GM23338 (cell line): ENCODE measurements around the gene DGKE. TPM values are rescaled to one million over a fixed set of nuclear protein-coding genes. Genes with fewer than 3 reads are reported as not detected.

Experiments used
- ATAC-seq: fragments of 200-7000 bp; cut with Tn5 transposase; 3 replicates; pipeline ENCODE4 v1.9.1; 2020
- DNase-seq: peaks from one replicate; pipeline ENCODE4 v3.0.0-alpha.2; 2015; ENCODE audit warnings: low spot score
- H2AFZ ChIP-seq: fragments of 200-600 bp; sonication (generic); 2 replicates; pipeline ENCODE4 v1.8.0; 2016; ENCODE audit warnings: antibody characterized with exemption, mild to moderate bottlenecking, moderate library complexity
- H3F3A ChIP-seq: fragments of 200-600 bp; sonication (generic); replicated peaks from 2 replicates; pipeline ENCODE4 v1.8.0; 2017; ENCODE audit warnings: antibody characterized with exemption, mixed run types, low read depth
- H3K27ac ChIP-seq: fragments of 200-600 bp; sonication (generic); 2 replicates; pipeline ENCODE4 v1.6.1; 2016; ENCODE audit warnings: low read depth
- H3K27me3 ChIP-seq: fragments of 200-600 bp; sonication (generic); 2 replicates; pipeline ENCODE4 v1.8.0; 2016; ENCODE audit warnings: mild to moderate bottlenecking, mixed run types, moderate library complexity; ENCODE audit not compliant: insufficient read depth
- H3K36me3 ChIP-seq: fragments of 200-600 bp; sonication (generic); 2 replicates; pipeline ENCODE4 v1.8.0; 2016; ENCODE audit warnings: mild to moderate bottlenecking; ENCODE audit not compliant: insufficient read depth
- H3K4me1 ChIP-seq: fragments of 200-600 bp; sonication (generic); 2 replicates; pipeline ENCODE4 v1.8.0; 2016; ENCODE audit warnings: mild to moderate bottlenecking, moderate library complexity; ENCODE audit not compliant: insufficient read depth
- H3K4me2 ChIP-seq: fragments of 200-600 bp; sonication (generic); 2 replicates; pipeline ENCODE4 v1.7.1; 2017; ENCODE audit warnings: mixed run types
- H3K4me3 ChIP-seq: fragments of 200-600 bp; sonication (generic); 2 replicates; pipeline ENCODE4 v1.6.1; 2016; ENCODE audit warnings: mixed run types
- H3K79me2 ChIP-seq: fragments of 200-600 bp; sonication (generic); replicated peaks from 2 replicates; pipeline ENCODE4 v1.8.0; 2017; ENCODE audit warnings: mild to moderate bottlenecking; ENCODE audit not compliant: insufficient read depth
- H3K9me2 ChIP-seq: fragments of 200-600 bp; sonication (generic); 2 replicates; pipeline ENCODE4 v1.8.0; 2017; ENCODE audit not compliant: insufficient read depth
- H4K20me1 ChIP-seq: fragments of 200-600 bp; sonication (generic); replicated peaks from 2 replicates; pipeline ENCODE4 v1.8.0; 2017; ENCODE audit warnings: mild to moderate bottlenecking; ENCODE audit not compliant: insufficient read depth
- H3K27ac Mint-ChIP-seq: 2 replicates; pipeline ENCODE4 v1.8.0; 2020; ENCODE audit warnings: inconsistent platforms, mild to moderate bottlenecking, moderate library complexity, mixed read lengths
- H3K27me3 Mint-ChIP-seq: 3 replicates; pipeline ENCODE4 v1.8.0; 2022; ENCODE audit warnings: low read depth, mild to moderate bottlenecking, moderate library complexity, mixed read lengths, inconsistent platforms; ENCODE audit not compliant: insufficient read depth, poor library complexity
- H3K36me3 Mint-ChIP-seq: 3 replicates; pipeline ENCODE4 v1.8.0; 2021; ENCODE audit warnings: low read depth, mild to moderate bottlenecking, inconsistent platforms, moderate library complexity, mixed read lengths
- H3K4me1 Mint-ChIP-seq: 3 replicates; pipeline ENCODE4 v1.8.0; 2020; ENCODE audit warnings: mild to moderate bottlenecking, inconsistent platforms, mixed read lengths
- H3K4me3 Mint-ChIP-seq: 3 replicates; pipeline ENCODE4 v1.8.0; 2021; ENCODE audit warnings: moderate library complexity, mild to moderate bottlenecking, inconsistent platforms, mixed read lengths
- H3K9me3 Mint-ChIP-seq: 3 replicates; pipeline ENCODE4 v1.8.0; 2020; ENCODE audit warnings: moderate library complexity, mild to moderate bottlenecking, inconsistent platforms, mixed read lengths
- CREB1 ChIP-seq: fragments of 250-450 bp; sonication (Bioruptor Pico); IDR thresholded peaks from 2 replicates; pipeline ENCODE4 v1.5.0; 2020; ENCODE audit warnings: low read depth, mild to moderate bottlenecking, moderate library complexity
- CTCF ChIP-seq, 2 experiments: fragments of 200-600 bp in 1 of 2; sonication (generic) in 1 of 2; conservative IDR thresholded peaks; 2 replicates each; pipeline versions ENCODE4 v1.5.1 to v1.6.1; 2016 to 2017; ENCODE audit warnings: antibody characterized with exemption in 2 of 2, low read depth in 2 of 2, mild to moderate bottlenecking in 2 of 2, moderate library complexity in 1 of 2
- ETS1 ChIP-seq: IDR thresholded peaks from 2 replicates; pipeline ENCODE4 v1.6.1; 2016; ENCODE audit warnings: antibody characterized with exemption
- EZH2 ChIP-seq: fragments of 200-600 bp; sonication (generic); IDR thresholded peaks from one replicate; pipeline ENCODE4 v1.8.0; 2017; ENCODE audit warnings: antibody characterized with exemption, mild to moderate bottlenecking, low read depth; ENCODE audit not compliant: unreplicated experiment
- EZH2phosphoT487 ChIP-seq: fragments of 200-600 bp; sonication (generic); IDR thresholded peaks from one replicate; pipeline ENCODE4 v1.8.1; 2018; ENCODE audit warnings: antibody characterized with exemption; ENCODE audit not compliant: unreplicated experiment
- JUNB ChIP-seq: IDR thresholded peaks from one replicate; pipeline ENCODE4 v1.6.1; 2016; ENCODE audit warnings: antibody characterized with exemption; ENCODE audit not compliant: unreplicated experiment
- NANOG ChIP-seq: IDR thresholded peaks from 2 replicates; pipeline ENCODE4 v1.6.1; 2016; ENCODE audit warnings: antibody characterized with exemption, borderline replicate concordance
- POLR2AphosphoS5 ChIP-seq: IDR thresholded peaks from 2 replicates; pipeline ENCODE4 v1.6.1; 2016; ENCODE audit warnings: antibody characterized with exemption, low read depth
- REST ChIP-seq: IDR thresholded peaks from one replicate; pipeline ENCODE4 v1.6.1; 2018; ENCODE audit warnings: antibody characterized with exemption; ENCODE audit not compliant: unreplicated experiment
- STAT1 ChIP-seq: IDR thresholded peaks from one replicate; pipeline ENCODE4 v1.6.1; 2016; ENCODE audit warnings: antibody characterized with exemption; ENCODE audit not compliant: unreplicated experiment
- ZNF114 ChIP-seq: fragments of 250-450 bp; sonication (Bioruptor Pico); IDR thresholded peaks from 2 replicates; pipeline ENCODE4 v1.5.0; 2020; ENCODE audit warnings: mild to moderate bottlenecking, moderate library complexity
- ZNF331 ChIP-seq: fragments of 250-450 bp; sonication (Bioruptor Pico); IDR thresholded peaks from 2 replicates; pipeline ENCODE4 v1.5.0; 2020; ENCODE audit warnings: low read depth, mild to moderate bottlenecking, moderate library complexity
- ZNF462 ChIP-seq: fragments of 250-450 bp; sonication (Bioruptor Pico); IDR thresholded peaks from 2 replicates; pipeline ENCODE4 v1.5.0; 2020; ENCODE audit warnings: mild to moderate bottlenecking, moderate library complexity
- polyA plus RNA-seq: library from polyadenylated mRNA; unstranded; fragments of >200 nt; fragmentation: Nextera tagmentation; extraction: Ambion mirVana; gene quantifications from 2 replicates; pipeline ENCODE4 v1.2.1, GENCODE V29; 2016
- total RNA-seq: library from RNA; depleted of rRNA; stranded (reverse); fragments of >200 nt; shearing (Covaris generic); gene quantifications from 2 replicates; pipeline ENCODE4 v1.2.3, GENCODE V29; 2014

DGKE gene
- total and polyA plus RNA-seq, 2 experiments from 2014 or later, result 3.9 to 10.1 TPM

- ATAC-seq, result no peak
- TF ChIP-seq ZNF331, result no peak
- TF ChIP-seq CREB1 (CRISPR knock-in tag), result no peak
- no peak for TF ChIP-seq EZH2phosphoT487
- no peak for TF ChIP-seq JUNB
- no peak for TF ChIP-seq STAT1
- no peak for TF ChIP-seq POLR2AphosphoS5
- TF ChIP-seq NANOG, result no peak
- TF ChIP-seq EZH2, result no peak
- no peak for TF ChIP-seq REST
- no peak for TF ChIP-seq ETS1
- no peak for TF ChIP-seq ZNF462 (CRISPR knock-in tag)
- TF ChIP-seq CTCF (conservative IDR thresholded peaks at IDR 0.05; ENCODE audit: low read depth in 2 of 2), result no peak
- TF ChIP-seq ZNF114 (CRISPR knock-in tag), result no peak
- peaks cover 8% of the 10 kb centered on the region for H3K4me1 Mint-ChIP-seq
Measured at GRCh38 chr17:56808503-56808902, 25.4 kb upstream of the DGKE start.

More at GRCh38 chr17:56808503-56808902, 25.4 kb upstream of the DGKE start:
- no peaks in the 10 kb centered on the region for H4K20me1 ChIP-seq
- no peak overlapping the region for H2AFZ ChIP-seq
- no peak overlapping the region for H3K27ac Mint-ChIP-seq
- no peak overlapping the region for H3K4me3 ChIP-seq
- no peak for DNase-seq
- no peak overlapping the region for H3K27ac ChIP-seq
- H3K4me3 Mint-ChIP-seq, result no peak overlapping the region
- no peaks in the 10 kb centered on the region for H3K36me3 Mint-ChIP-seq
- H3K27me3 ChIP-seq, result no peaks in the 10 kb centered on the region
- no peaks in the 10 kb centered on the region for H3K4me1 ChIP-seq
- H3F3A ChIP-seq, result no peaks in the 10 kb centered on the region
- no peaks in the 10 kb centered on the region for H3K36me3 ChIP-seq
- H3K4me2 ChIP-seq, result no peak overlapping the region
- no peaks in the 10 kb centered on the region for H3K79me2 ChIP-seq
- H3K9me2 ChIP-seq, result no peaks in the 10 kb centered on the region
- H3K27me3 Mint-ChIP-seq, result peaks cover 2% of the 10 kb centered on the region
- no peaks in the 10 kb centered on the region for H3K9me3 Mint-ChIP-seq
